NAMALWA (cell line): ENCODE data around the gene NEUROG1.

Experiments used
- DNase-seq: peaks from one replicate; pipeline ENCODE4 v3.0.0-alpha.2; 2015; ENCODE audit warnings: low spot score

Gene NEUROG1

GRCh38 chr5:135493406-135494180 lies 42.2 kb downstream of the NEUROG1 start:
- DNase-seq, result no peak

GRCh38 chr5:135492319-135492626 lies 43.5 kb downstream of the NEUROG1 start:
- DNase-seq, result no peak

- DNase-seq, result no peak
Observed at GRCh38 chr5:135491552-135492318, 44.0 kb downstream of the NEUROG1 start.

- DNase-seq, result no peak
Observed at GRCh38 chr5:135491038-135491551, 44.7 kb downstream of the NEUROG1 start.

GRCh38 chr5:135490245-135491037 lies 45.3 kb downstream of the NEUROG1 start:
- DNase-seq, result no peak

DNA sequence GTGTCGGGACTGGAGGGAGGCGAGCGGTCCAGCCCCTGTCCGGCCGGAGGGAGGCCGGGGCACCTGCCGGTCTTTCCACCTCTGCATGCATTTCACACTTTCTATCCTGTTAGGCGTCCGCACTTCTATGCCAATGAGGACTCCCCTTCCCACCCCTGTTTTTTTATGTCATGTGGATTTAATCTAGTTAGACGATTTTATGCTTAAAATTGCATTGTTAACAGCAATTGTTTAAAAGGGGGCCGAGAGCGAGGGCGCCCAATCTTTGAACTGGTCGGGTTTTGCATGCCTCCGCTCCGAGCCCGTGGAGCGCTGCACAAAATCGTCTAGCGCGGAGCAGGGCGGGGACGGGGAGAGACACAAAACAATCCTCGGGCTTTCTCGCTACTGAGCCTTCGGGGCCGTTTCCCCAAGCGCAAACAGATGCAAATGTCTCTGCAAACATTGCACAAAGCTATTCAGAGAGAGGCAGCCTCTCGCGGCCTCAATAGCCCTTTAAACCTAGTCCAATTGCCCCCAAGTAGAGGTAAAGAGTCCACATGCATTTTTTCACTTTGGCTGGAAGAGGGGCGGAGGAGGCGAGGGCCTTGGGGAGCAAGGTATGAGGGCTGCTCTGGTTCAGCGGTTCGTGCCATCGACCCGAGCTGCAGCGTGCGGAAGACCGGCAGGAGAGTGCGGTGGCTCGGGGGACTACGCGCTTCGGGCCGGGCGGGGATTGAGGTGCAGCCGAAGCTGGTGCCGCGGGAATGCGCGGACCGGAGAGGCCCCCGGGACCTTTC lies 46.1 kb downstream of the NEUROG1 start:
- DNase-seq, result no peak

- no peak for DNase-seq
Observed at GRCh38 chr5:135488727-135489465, 46.9 kb downstream of the NEUROG1 start.

DNA sequence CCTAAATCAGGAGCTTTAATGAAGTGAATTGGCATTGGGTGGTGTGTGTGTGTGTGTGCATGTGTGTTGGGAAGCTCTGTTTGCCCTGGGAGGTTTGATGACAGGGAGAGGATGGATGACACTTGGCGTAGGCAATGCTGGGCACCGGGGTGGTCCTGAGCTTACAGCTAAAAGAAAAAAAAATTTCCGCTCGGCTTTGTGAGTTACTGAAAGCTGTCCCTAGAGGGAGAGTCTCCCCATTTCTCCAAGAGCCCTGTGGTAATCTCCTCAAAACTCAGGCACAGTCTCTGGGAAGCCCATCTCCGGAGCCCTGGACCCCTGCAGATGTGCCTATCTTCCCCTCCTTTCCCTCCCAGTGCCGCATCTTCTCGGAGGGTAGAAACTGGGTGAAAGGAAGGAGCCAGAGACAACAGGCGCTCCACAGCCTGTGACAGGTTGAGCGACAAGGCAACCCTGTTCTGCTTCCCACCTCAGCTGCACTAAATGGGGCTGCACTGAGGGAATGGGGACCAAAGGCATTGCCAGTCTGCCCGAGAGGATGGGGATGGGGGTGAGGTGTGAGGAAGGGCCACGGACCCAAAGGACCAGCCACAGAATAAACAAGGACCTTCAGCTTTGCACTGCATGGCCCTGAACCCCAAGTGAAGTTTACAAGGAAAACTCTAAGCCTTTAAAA lies 47.8 kb downstream of the NEUROG1 start:
- DNase-seq, result no peak

DNA sequence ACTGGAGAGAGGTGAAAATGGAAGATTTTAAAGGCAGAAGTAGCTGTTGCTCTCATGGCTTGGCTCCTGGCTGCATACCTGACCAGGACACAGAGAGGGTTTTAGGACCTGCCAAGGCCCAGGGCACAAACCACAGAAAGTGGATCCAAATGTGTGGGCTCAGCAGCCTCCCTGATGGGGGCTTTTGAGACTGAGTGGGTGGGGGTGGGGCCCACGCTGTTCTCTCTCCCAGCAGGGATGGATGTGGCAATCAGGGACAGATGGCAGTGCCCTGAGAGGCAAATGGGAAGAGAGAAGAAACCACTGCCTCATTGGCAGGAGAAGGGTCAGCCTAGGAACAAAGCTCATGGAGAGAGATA lies 48.7 kb downstream of the NEUROG1 start:
- DNase-seq, result no peak

- no peak for DNase-seq
Observed at GRCh38 chr5:135486131-135487036, 49.4 kb downstream of the NEUROG1 start.

GRCh38 chr5:135484674-135485086 lies 51.1 kb downstream of the NEUROG1 start:
- DNase-seq, result no peak
